Measurements from ENCODE around the gene JAZF1.

Gene JAZF1

GRCh38 chr7:27998382-27998781 is 182.2 kb downstream of the JAZF1 start:
- no peak overlapping the region for H3K4me3 ChIP-seq (ENCODE audit: low read depth in 1 of 2, low read length in 2 of 2)
- no peak overlapping the region for H3K27ac ChIP-seq (ENCODE audit: low read length)
- H3K4me1 ChIP-seq (ENCODE audit: control insufficient read depth in 1 of 2, insufficient read depth in 2 of 2, low read length in 2 of 2): peaks cover 0 to 14% of the 10 kb centered on the region in 2 donors
- no peaks in the 10 kb centered on the region for H3K36me3 ChIP-seq (ENCODE audit: control insufficient read depth in 1 of 2, insufficient read depth in 2 of 2, low read length in 2 of 2)
- no peaks in the 10 kb centered on the region for H3K27me3 ChIP-seq (ENCODE audit: low read depth, low read length)
- no peaks in the 10 kb centered on the region for H3K9me3 ChIP-seq (ENCODE audit: control insufficient read depth in 1 of 2, low read length in 2 of 2)

GRCh38 chr7:27997188-27997707 is 183.3 kb downstream of the JAZF1 start:
- no peak overlapping the region for H3K27ac ChIP-seq (ENCODE audit: low read length)
- H3K4me1 ChIP-seq (ENCODE audit: control insufficient read depth in 1 of 2, insufficient read depth in 2 of 2, low read length in 2 of 2): peaks cover 0 to 20% of the 10 kb centered on the region in 2 donors
- H3K4me3 ChIP-seq (ENCODE audit: low read depth in 1 of 2, low read length in 2 of 2): no peak overlapping the region
- H3K36me3 ChIP-seq (ENCODE audit: control insufficient read depth in 1 of 2, insufficient read depth in 2 of 2, low read length in 2 of 2): no peaks in the 10 kb centered on the region
- H3K9me3 ChIP-seq (ENCODE audit: control insufficient read depth in 1 of 2, low read length in 2 of 2): no peaks in the 10 kb centered on the region
- no peaks in the 10 kb centered on the region for H3K27me3 ChIP-seq (ENCODE audit: low read depth, low read length)

DNA sequence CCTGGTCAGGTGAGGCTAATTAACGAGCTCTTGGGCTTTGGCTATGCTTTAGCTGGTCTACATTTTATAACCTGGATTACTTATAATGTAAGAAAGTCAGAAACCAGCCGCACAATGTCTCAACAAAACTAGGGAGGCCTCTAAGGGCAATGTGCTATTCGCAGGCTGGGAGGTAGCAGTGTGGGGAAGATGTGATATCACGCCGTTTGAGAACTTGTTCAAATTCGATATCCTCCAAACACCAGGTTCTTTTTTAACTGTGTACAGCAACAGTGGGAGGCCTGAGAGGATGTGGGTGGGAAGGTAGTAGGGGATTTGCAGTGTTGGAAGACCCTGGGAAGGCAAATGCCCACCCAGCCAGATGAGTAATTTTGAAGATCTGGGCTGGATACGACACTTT is 184.5 kb downstream of the JAZF1 start:
- Histone ChIP-seq H3K9me3 (ENCODE audit: control insufficient read depth in 1 of 2, low read length in 2 of 2) (no peaks in the 10 kb centered on the region), H3K27ac (ENCODE audit: low read length) (no peak overlapping the region), H3K27me3 (ENCODE audit: low read depth, low read length) (no peaks in the 10 kb centered on the region), H3K4me3 (ENCODE audit: low read depth in 1 of 2, low read length in 2 of 2) (no peak overlapping the region), H3K4me1 (ENCODE audit: control insufficient read depth in 1 of 2, insufficient read depth in 2 of 2, low read length in 2 of 2) (peaks cover 0 to 28% of the 10 kb centered on the region in 2 donors), H3K36me3 (ENCODE audit: control insufficient read depth in 1 of 2, insufficient read depth in 2 of 2, low read length in 2 of 2) (no peaks in the 10 kb centered on the region)

- H3K4me3 ChIP-seq (ENCODE audit: low read depth in 1 of 2, low read length in 2 of 2): no peak overlapping the region
- no peaks in the 10 kb centered on the region for H3K27me3 ChIP-seq (ENCODE audit: low read depth, low read length)
- H3K36me3 ChIP-seq (ENCODE audit: control insufficient read depth in 1 of 2, insufficient read depth in 2 of 2, low read length in 2 of 2): no peaks in the 10 kb centered on the region
- no peak overlapping the region for H3K27ac ChIP-seq (ENCODE audit: low read length)
- H3K4me1 ChIP-seq (ENCODE audit: control insufficient read depth in 1 of 2, insufficient read depth in 2 of 2, low read length in 2 of 2): peaks cover 0 to 28% of the 10 kb centered on the region in 2 donors
- H3K9me3 ChIP-seq (ENCODE audit: control insufficient read depth in 1 of 2, low read length in 2 of 2): no peaks in the 10 kb centered on the region
These were observed 185.4 kb downstream of the JAZF1 start for GRCh38 chr7:27995228-27995627.

DNA sequence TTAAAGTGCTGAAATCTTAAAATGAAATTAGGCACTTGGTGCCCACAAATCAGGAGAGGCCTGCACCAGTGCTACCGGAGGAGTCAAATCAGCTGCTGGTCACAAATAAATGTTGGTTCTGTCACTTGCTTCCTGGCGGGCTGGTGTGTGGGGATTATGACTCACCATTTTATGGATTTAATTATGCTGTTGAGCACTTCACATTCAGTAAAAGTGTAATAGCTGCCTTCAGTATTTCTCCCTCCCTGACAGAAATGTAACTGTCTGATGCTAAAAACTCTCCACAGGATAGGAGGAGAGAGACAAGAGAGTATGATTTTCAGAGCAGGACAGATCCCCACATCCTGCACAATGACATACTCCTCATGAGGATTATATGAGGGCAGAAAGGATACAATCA is 186.0 kb downstream of the JAZF1 start:
- Histone ChIP-seq H3K4me1 (ENCODE audit: control insufficient read depth in 1 of 2, insufficient read depth in 2 of 2, low read length in 2 of 2) (peaks cover 0 to 28% of the 10 kb centered on the region in 2 donors), H3K9me3 (ENCODE audit: control insufficient read depth in 1 of 2, low read length in 2 of 2) (no peaks in the 10 kb centered on the region)

GRCh38 chr7:27992755-27993493 is 187.7 kb downstream of the JAZF1 start:
- Histone ChIP-seq H3K36me3 (ENCODE audit: control insufficient read depth in 1 of 2, insufficient read depth in 2 of 2, low read length in 2 of 2) (no peaks in the 10 kb centered on the region), H3K27ac (ENCODE audit: low read length) (no peak overlapping the region), H3K4me3 (ENCODE audit: low read depth in 1 of 2, low read length in 2 of 2) (no peak overlapping the region), H3K4me1 (ENCODE audit: control insufficient read depth in 1 of 2, insufficient read depth in 2 of 2, low read length in 2 of 2) (peaks cover 0 to 17% of the 10 kb centered on the region in 2 donors), H3K9me3 (ENCODE audit: control insufficient read depth in 1 of 2, low read length in 2 of 2) (no peaks in the 10 kb centered on the region), H3K27me3 (ENCODE audit: low read depth, low read length) (no peaks in the 10 kb centered on the region)

More for the DNA sequence above, 186.0 kb downstream of the JAZF1 start:
- H3K27me3 ChIP-seq (ENCODE audit: low read depth, low read length): no peaks in the 10 kb centered on the region
- H3K36me3 ChIP-seq (ENCODE audit: control insufficient read depth in 1 of 2, insufficient read depth in 2 of 2, low read length in 2 of 2): no peaks in the 10 kb centered on the region
- H3K4me3 ChIP-seq (ENCODE audit: low read depth in 1 of 2, low read length in 2 of 2): no peak overlapping the region
- H3K27ac ChIP-seq (ENCODE audit: low read length): no peak overlapping the region

DNA sequence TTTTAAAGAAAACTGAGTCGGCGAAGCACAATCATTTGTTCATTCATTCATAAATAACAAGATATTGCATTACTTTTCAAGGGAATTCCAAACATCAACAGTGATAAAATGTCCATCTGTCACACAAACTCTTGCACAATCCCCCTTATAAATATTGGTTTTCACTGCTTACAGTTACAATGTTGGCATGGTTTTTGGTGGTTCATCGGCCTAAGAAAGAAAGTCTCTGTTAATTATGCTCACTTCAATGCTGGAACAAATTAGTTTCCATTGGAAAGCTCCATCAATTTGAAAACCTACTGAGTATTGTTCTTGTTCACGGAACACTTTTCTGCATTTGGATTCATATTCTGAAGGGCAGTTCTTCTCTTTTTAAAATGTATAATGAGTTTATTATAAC is 188.5 kb downstream of the JAZF1 start:
- H3K4me3 ChIP-seq (ENCODE audit: low read depth in 1 of 2, low read length in 2 of 2): no peak overlapping the region

GRCh38 chr7:27991006-27991528 is 189.5 kb downstream of the JAZF1 start:
- H3K27ac ChIP-seq (ENCODE audit: low read length): no peak overlapping the region
- peaks cover 0 to 17% of the 10 kb centered on the region in 2 donors for H3K4me1 ChIP-seq (ENCODE audit: control insufficient read depth in 1 of 2, insufficient read depth in 2 of 2, low read length in 2 of 2)
- no peaks in the 10 kb centered on the region for H3K27me3 ChIP-seq (ENCODE audit: low read depth, low read length)
- H3K36me3 ChIP-seq (ENCODE audit: control insufficient read depth in 1 of 2, insufficient read depth in 2 of 2, low read length in 2 of 2): no peaks in the 10 kb centered on the region
- no peak overlapping the region for H3K4me3 ChIP-seq (ENCODE audit: low read depth in 1 of 2, low read length in 2 of 2)
- H3K9me3 ChIP-seq (ENCODE audit: control insufficient read depth in 1 of 2, low read length in 2 of 2): no peaks in the 10 kb centered on the region

More for the DNA sequence above, 188.5 kb downstream of the JAZF1 start:
- H3K4me1 ChIP-seq (ENCODE audit: control insufficient read depth in 1 of 2, insufficient read depth in 2 of 2, low read length in 2 of 2): peaks cover 0 to 17% of the 10 kb centered on the region in 2 donors
- H3K27ac ChIP-seq (ENCODE audit: low read length): no peak overlapping the region
- no peaks in the 10 kb centered on the region for H3K36me3 ChIP-seq (ENCODE audit: control insufficient read depth in 1 of 2, insufficient read depth in 2 of 2, low read length in 2 of 2)
- H3K9me3 ChIP-seq (ENCODE audit: control insufficient read depth in 1 of 2, low read length in 2 of 2): no peaks in the 10 kb centered on the region
- H3K27me3 ChIP-seq (ENCODE audit: low read depth, low read length): no peaks in the 10 kb centered on the region

GRCh38 chr7:27976531-27976930 is 204.1 kb downstream of the JAZF1 start:
- Histone ChIP-seq H3K4me1 (ENCODE audit: control insufficient read depth in 1 of 2, insufficient read depth in 2 of 2, low read length in 2 of 2) (no peaks in the 10 kb centered on the region), H3K36me3 (ENCODE audit: control insufficient read depth in 1 of 2, insufficient read depth in 2 of 2, low read length in 2 of 2) (no peaks in the 10 kb centered on the region), H3K27me3 (ENCODE audit: low read depth, low read length) (no peaks in the 10 kb centered on the region), H3K27ac (ENCODE audit: low read length) (no peak overlapping the region), H3K4me3 (ENCODE audit: low read depth in 1 of 2, low read length in 2 of 2) (no peak overlapping the region), H3K9me3 (ENCODE audit: control insufficient read depth in 1 of 2, low read length in 2 of 2) (no peaks in the 10 kb centered on the region)

DNA sequence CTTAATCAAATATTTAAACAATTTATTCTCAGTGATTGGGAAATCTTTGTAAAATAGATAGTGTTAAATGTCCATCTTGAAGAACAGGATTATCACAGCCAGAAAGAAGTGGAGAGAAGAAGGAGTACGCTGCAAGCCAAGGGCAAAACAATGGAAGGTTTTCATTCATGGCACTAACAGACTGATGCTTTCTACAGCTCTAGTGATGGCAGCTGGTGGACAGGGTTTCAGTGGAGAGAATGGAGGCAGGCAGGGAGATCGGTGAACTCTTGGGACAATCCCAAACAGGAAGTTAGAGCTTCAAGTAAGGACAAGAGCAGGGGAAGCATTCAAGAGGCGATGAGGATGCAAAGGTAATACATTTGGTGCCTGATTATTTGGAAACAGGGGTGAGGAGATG is 207.0 kb downstream of the JAZF1 start:
- no peaks in the 10 kb centered on the region for H3K36me3 ChIP-seq (ENCODE audit: control insufficient read depth in 1 of 2, insufficient read depth in 2 of 2, low read length in 2 of 2)
- no peaks in the 10 kb centered on the region for H3K4me1 ChIP-seq (ENCODE audit: control insufficient read depth in 1 of 2, insufficient read depth in 2 of 2, low read length in 2 of 2)
- H3K9me3 ChIP-seq (ENCODE audit: control insufficient read depth in 1 of 2, low read length in 2 of 2): no peaks in the 10 kb centered on the region
- no peak overlapping the region for H3K4me3 ChIP-seq (ENCODE audit: low read depth in 1 of 2, low read length in 2 of 2)
- no peaks in the 10 kb centered on the region for H3K27me3 ChIP-seq (ENCODE audit: low read depth, low read length)
- no peak overlapping the region for H3K27ac ChIP-seq (ENCODE audit: low read length)

- Histone ChIP-seq H3K4me3 (ENCODE audit: low read depth in 1 of 2, low read length in 2 of 2) (no peak overlapping the region), H3K36me3 (ENCODE audit: control insufficient read depth in 1 of 2, insufficient read depth in 2 of 2, low read length in 2 of 2) (no peaks in the 10 kb centered on the region), H3K9me3 (ENCODE audit: control insufficient read depth in 1 of 2, low read length in 2 of 2) (no peaks in the 10 kb centered on the region), H3K27me3 (ENCODE audit: low read depth, low read length) (no peaks in the 10 kb centered on the region), H3K27ac (ENCODE audit: low read length) (no peak overlapping the region), H3K4me1 (ENCODE audit: control insufficient read depth in 1 of 2, insufficient read depth in 2 of 2, low read length in 2 of 2) (no peaks in the 10 kb centered on the region)
These were observed 208.3 kb downstream of the JAZF1 start for GRCh38 chr7:27972276-27972675.
